Esophagus muscularis mucosa (tissue), 4 donors: Measurements from ENCODE around the gene LHPP. TPM values are rescaled to one million over a fixed set of nuclear protein-coding genes. Genes with fewer than 3 reads are reported as not detected.

ENCODE experiments used
- DNase-seq: peaks from one replicate; pipeline ENCODE4 v3.0.0-alpha.2; 2017; ENCODE audit errors: extremely low spot score
- H3K27ac ChIP-seq, 4 donors: fragments of 200-600 bp; sonication (generic); replicated peaks in 1 of 4; 1 replicate in 3 of 4; 2 replicates in 1 of 4; pipeline ENCODE4 v1.5.1; 2016 to 2019; ENCODE audit warnings: mild to moderate bottlenecking in 1 of 4
- H3K27me3 ChIP-seq, 4 donors: fragments of 200-600 bp; sonication (generic); one replicate each; pipeline versions ENCODE4 v1.5.1 to v1.6.0; 2016 to 2019
- H3K36me3 ChIP-seq, 4 donors: fragments of 200-600 bp; sonication (generic); one replicate each; pipeline ENCODE4 v1.5.1; 2016 to 2019
- H3K4me1 ChIP-seq, 4 donors: fragments of 200-600 bp; sonication (generic); one replicate each; pipeline ENCODE4 v1.5.1; 2016 to 2019
- H3K4me3 ChIP-seq, 4 donors: fragments of 200-600 bp; sonication (generic); 1 replicate in 2 of 4; 2 replicates in 2 of 4; pipeline ENCODE4 v1.5.1; 2016 to 2019; ENCODE audit warnings: mild to moderate bottlenecking in 4 of 4, moderate library complexity in 1 of 4
- H3K9me3 ChIP-seq, 4 donors: fragments of 200-600 bp; sonication (generic); 1 replicate in 3 of 4; 2 replicates in 1 of 4; pipeline ENCODE4 v1.5.1; 2016 to 2019
- CTCF ChIP-seq, 3 experiments: fragments of 200-600 bp in 2 of 3; fragments of 450-650 bp in 1 of 3; sonication (generic) in 2 of 3; IDR thresholded peaks; one replicate each; pipeline ENCODE4 v1.5.1; 2017 to 2019; ENCODE audit warnings: antibody characterized with exemption in 3 of 3, mild to moderate bottlenecking in 2 of 3, moderate library complexity in 1 of 3
- EP300 ChIP-seq: sonication (generic); formaldehyde crosslinking; IDR thresholded peaks from one replicate; pipeline ENCODE4 v1.6.1; 2017; ENCODE audit warnings: antibody characterized with exemption
- POLR2A ChIP-seq: fragments of 450-650 bp; IDR thresholded peaks from one replicate; pipeline ENCODE4 v1.6.1; 2017; ENCODE audit warnings: antibody characterized with exemption, moderate library complexity, mild to moderate bottlenecking, low read depth
- POLR2AphosphoS5 ChIP-seq, 2 donors: sonication (generic); formaldehyde crosslinking; IDR thresholded peaks; one replicate each; pipeline ENCODE4 v1.6.1; 2017; ENCODE audit warnings: antibody characterized with exemption in 2 of 2
- WGBS: methylation state at CpG from one replicate; pipeline ENCODE4 v1.1.5; 2018; 5-methylcytosine and 5-hydroxymethylcytosine counted together
- intact Hi-C: fragments of 100-400 bp; cut with DNase I; formaldehyde crosslinking; loops from one replicate; pipeline ENCODE4 v1.15.1; 2023
- total RNA-seq, 4 donors: library from RNA; depleted of rRNA; stranded (reverse); fragments of >200 nt; gene quantifications; one replicate each; pipeline versions ENCODE4 v1.1.0 to v1.2.1, GENCODE V29; 2016

LHPP gene
- total RNA-seq, 4 donors from 2014 or later, result 10.8 to 20.9 (median 15.7) TPM

DNA sequence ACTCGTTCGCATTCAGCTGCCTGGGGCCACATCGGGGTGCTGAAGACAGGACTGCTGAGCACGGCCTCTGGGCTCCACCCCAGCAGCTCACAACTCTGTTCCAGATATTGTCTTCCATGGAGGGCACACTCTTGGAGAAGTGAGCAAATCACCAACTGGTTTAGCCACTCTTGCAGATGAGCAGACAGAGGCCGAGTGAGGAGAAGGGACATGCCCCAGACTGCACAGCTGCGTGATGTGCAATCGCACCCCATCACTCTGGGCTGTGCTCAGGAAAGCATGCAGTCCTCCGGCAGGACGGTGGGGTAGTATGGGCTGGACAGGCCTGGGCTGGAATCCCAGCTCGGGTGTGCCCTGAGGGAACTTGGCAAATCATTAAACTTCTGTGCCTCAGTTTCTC is 170.9 kb downstream of the LHPP start:
- Histone ChIP-seq H3K4me1 (peaks cover 54 to 67% (median 58%) of the 10 kb centered on the region in 4 donors), H3K9me3 (no peaks in the 10 kb centered on the region), H3K27me3 (no peaks in the 10 kb centered on the region), H3K4me3 (no peak overlapping the region), H3K36me3 (peaks cover 0 to 4% (median 0%) of the 10 kb centered on the region in 4 donors), H3K27ac (peak overlapping the region in 3 of 4 donors; percentile 10 to 62 (median 46))
- TF ChIP-seq POLR2AphosphoS5 (IDR thresholded peaks at IDR 0.05) (no peak), POLR2A (no peak), EP300 (no peak), CTCF (IDR thresholded peaks at IDR 0.05) (no peak)
- no peak for DNase-seq
- WGBS, result 75% methylated on average over 10 of the region's 10 CpGs
- intact Hi-C loops, result loop anchor here (5.0 kb wide), 1 partner anchor 110 kb away; the partner anchor contains the start of gene FAM53B

GRCh38 chr10:124636271-124636995 is 174.8 kb downstream of the LHPP start:
- Histone ChIP-seq H3K4me3 (no peak overlapping the region), H3K27ac (no peak overlapping the region), H3K27me3 (no peaks in the 10 kb centered on the region), H3K9me3 (no peaks in the 10 kb centered on the region), H3K36me3 (peaks cover 0 to 4% (median 0%) of the 10 kb centered on the region in 4 donors), H3K4me1 (peaks cover 31 to 62% (median 43%) of the 10 kb centered on the region in 4 donors)
- intact Hi-C loops, result no loop called here
- WGBS, result 89% methylated on average over 11 of the region's 19 CpGs
- TF ChIP-seq POLR2AphosphoS5 (IDR thresholded peaks at IDR 0.05) (no peak), EP300 (no peak), CTCF (IDR thresholded peaks at IDR 0.05) (no peak), POLR2A (no peak)
- no peak for DNase-seq

- Histone ChIP-seq H3K4me1 (peaks cover 31 to 62% (median 43%) of the 10 kb centered on the region in 4 donors), H3K27ac (no peak overlapping the region), H3K4me3 (no peak overlapping the region), H3K36me3 (peaks cover 0 to 4% (median 0%) of the 10 kb centered on the region in 4 donors), H3K9me3 (no peaks in the 10 kb centered on the region), H3K27me3 (no peaks in the 10 kb centered on the region)
- 93% methylated on average over 11 of the region's 14 CpGs for WGBS
- no peak for TF ChIP-seq EP300
- no peak for TF ChIP-seq POLR2AphosphoS5 (IDR thresholded peaks at IDR 0.05)
- TF ChIP-seq CTCF (IDR thresholded peaks at IDR 0.05), result no peak
- TF ChIP-seq POLR2A, result no peak
- intact Hi-C loops, result no loop called here
- no peak for DNase-seq
Observed at GRCh38 chr10:124637091-124637700, 175.6 kb downstream of the LHPP start.

GRCh38 chr10:124637746-124638145 is 176.1 kb downstream of the LHPP start:
- no peak for DNase-seq
- Histone ChIP-seq H3K27ac (no peak overlapping the region), H3K27me3 (no peaks in the 10 kb centered on the region), H3K4me1 (peaks cover 31 to 62% (median 42%) of the 10 kb centered on the region in 4 donors), H3K36me3 (peaks cover 0 to 4% (median 0%) of the 10 kb centered on the region in 4 donors), H3K4me3 (no peak overlapping the region), H3K9me3 (no peaks in the 10 kb centered on the region)
- TF ChIP-seq POLR2A (no peak), CTCF (IDR thresholded peaks at IDR 0.05) (no peak), EP300 (no peak), POLR2AphosphoS5 (IDR thresholded peaks at IDR 0.05) (no peak)
- WGBS, result 97% methylated on average over 8 of the region's 8 CpGs
- intact Hi-C loops, result no loop called here
